GM06990 (cell line): ENCODE measurements around the gene RAI14.

Experiments
- DNase-seq: peaks from one replicate; pipeline ENCODE4 v3.0.0-alpha.2; 2011; ENCODE audit not compliant: insufficient read length; ENCODE audit errors: extremely low read depth
- H3K27me3 ChIP-seq: replicated peaks from 2 replicates; pipeline ENCODE4 v1.6.0; 2011; ENCODE audit warnings: low read length; ENCODE audit not compliant: control insufficient read depth, insufficient read depth
- H3K36me3 ChIP-seq: 2 replicates; pipeline ENCODE4 v1.5.1; 2011; ENCODE audit warnings: low read length; ENCODE audit not compliant: control insufficient read depth, insufficient read depth
- H3K4me3 ChIP-seq: replicated peaks from 2 replicates; pipeline ENCODE4 v1.5.1; 2011; ENCODE audit warnings: low read depth, mild to moderate bottlenecking, control low read depth, low read length
- TF ChIP-seq, protein P1 (sequence below): IDR thresholded peaks from 2 replicates; pipeline ENCODE4 v1.5.1; 2011; ENCODE audit warnings: low read length, control low read depth, mild to moderate bottlenecking, inconsistent platforms; ENCODE audit not compliant: insufficient read depth, poor library complexity, severe bottlenecking

RAI14 gene

DNA sequence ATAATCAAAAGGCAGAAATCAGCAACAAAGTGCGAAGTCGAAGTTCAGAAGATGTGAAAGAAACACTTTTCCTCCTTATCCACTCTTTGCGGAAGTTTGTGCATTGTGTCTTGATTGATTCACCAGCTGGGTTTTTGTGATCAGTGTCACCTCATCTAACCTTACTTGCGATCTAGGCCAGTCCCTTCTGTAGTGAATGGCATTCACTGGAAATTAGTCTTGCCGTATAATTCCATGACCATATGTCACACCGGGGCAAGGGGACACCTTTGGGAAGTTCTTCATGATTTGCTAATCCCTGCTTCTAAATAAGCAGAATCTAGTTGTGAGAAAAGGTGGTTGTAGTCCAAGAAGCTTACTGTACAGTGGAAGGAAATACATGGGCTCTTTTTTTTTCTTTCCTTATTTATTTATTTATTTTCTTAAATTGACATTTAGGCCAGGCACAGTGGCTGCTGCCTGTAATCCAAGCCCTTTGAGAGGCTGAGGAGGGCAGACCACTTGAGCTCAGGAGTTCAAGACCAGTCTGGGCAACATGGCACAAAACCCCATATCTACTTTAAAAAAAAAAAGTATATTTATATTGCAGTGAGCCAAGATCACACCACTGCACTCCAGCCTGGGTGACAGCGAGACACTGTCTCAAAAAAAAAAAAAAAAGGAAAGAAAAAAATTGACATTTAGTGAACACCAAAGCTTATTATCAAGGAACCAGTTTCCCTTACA lies 7.8 kb downstream of the RAI14 start:
- Histone ChIP-seq H3K27me3 (no peaks in the 10 kb centered on the region), H3K4me3 (no peak overlapping the region), H3K36me3 (no peaks in the 10 kb centered on the region)
- no peak for DNase-seq
- TF ChIP-seq, protein P1, sequence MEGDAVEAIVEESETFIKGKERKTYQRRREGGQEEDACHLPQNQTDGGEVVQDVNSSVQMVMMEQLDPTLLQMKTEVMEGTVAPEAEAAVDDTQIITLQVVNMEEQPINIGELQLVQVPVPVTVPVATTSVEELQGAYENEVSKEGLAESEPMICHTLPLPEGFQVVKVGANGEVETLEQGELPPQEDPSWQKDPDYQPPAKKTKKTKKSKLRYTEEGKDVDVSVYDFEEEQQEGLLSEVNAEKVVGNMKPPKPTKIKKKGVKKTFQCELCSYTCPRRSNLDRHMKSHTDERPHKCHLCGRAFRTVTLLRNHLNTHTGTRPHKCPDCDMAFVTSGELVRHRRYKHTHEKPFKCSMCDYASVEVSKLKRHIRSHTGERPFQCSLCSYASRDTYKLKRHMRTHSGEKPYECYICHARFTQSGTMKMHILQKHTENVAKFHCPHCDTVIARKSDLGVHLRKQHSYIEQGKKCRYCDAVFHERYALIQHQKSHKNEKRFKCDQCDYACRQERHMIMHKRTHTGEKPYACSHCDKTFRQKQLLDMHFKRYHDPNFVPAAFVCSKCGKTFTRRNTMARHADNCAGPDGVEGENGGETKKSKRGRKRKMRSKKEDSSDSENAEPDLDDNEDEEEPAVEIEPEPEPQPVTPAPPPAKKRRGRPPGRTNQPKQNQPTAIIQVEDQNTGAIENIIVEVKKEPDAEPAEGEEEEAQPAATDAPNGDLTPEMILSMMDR, result no peak

DNA sequence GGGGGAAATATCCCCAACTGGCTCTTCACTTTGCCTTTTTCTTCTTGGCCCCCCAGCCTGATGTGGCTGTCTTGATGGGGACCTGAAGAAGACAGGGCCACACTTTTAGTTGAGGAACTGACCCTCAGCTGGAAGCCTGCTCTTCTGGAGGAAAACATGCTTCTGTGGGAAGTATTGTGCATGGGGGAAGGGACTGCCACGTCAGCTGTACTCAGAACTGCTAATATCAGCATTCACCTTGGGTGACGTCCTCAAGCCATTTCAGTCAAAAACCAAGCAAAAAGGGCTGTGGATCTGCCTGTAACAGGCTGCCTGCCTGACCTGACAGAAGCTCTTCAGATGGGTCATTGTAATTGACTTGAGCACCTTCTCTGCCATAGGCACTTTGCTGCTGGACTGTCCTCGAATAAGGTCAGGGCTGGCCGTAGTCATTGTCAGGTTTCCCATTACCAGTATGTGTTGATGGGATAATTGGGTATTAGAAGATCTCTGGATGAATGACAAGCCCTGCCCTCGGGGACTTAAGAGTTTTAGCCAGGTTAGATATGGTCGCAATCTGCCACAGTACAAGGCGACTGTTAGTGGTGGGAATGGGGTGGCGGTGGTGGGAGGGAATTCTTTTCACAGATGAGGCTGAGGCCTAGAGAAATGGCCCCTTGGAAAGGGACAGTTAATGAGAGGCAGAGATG lies 10.4 kb downstream of the RAI14 start:
- DNase-seq, result no peak
- Histone ChIP-seq H3K4me3 (no peak overlapping the region), H3K36me3 (no peaks in the 10 kb centered on the region), H3K27me3 (no peaks in the 10 kb centered on the region)
- TF ChIP-seq, protein P1, result no peak

DNA sequence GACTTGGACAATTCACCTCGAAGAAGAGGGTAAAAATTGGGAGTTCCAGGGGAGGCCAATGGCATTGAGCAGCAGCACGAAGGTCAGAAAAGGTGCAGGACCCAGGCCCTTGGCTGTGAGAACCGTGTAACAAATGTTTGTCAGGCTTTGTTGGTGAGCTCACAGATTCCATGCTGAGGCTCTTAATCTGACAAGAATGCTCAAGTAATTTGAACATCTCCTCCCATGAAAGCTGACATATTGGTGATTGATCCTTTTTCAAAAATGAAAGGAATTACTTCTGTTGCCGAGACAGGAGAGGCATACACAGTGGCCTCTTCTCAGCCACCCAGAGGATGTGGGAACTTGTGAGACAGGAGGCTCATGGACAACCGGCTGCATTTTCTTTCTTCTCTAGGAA lies 11.6 kb downstream of the RAI14 start:
- no peaks in the 10 kb centered on the region for H3K36me3 ChIP-seq

DNA sequence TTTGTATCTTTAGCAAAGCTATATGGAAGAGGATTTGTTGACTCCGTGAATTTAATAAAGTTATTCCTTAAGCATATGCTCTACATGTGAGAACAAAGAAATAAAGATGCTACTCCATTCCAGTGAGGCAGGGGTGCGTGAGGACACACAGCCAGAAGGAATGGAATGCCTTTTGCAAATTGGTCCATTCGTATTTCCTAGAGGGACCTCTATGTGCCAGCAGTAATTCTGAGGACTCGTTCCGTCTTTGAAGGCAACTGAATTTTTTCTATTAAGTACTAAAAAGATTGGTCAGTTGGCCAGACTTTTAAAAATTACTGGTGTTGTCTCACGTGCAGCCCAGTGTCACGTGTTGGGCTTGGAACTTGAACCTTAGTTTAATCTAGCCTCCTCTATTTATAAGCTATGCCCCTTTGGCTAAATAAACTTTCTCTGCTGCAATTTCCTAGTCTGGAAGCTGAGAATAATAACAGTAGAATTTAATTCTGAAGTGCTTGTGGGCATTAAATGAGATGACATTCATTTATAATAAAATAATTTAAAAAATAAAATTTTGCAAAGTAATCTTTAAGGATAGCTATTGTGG lies 13.9 kb downstream of the RAI14 start:
- no peak for DNase-seq
- no peaks in the 10 kb centered on the region for H3K36me3 ChIP-seq
- TF ChIP-seq, protein P1, result no peak
- no peaks in the 10 kb centered on the region for H3K27me3 ChIP-seq
- H3K4me3 ChIP-seq, result no peak overlapping the region

More for the DNA sequence above, 11.6 kb downstream of the RAI14 start:
- no peak for DNase-seq
- Histone ChIP-seq H3K27me3 (no peaks in the 10 kb centered on the region), H3K4me3 (no peak overlapping the region)
- TF ChIP-seq, protein P1, result no peak

DNA sequence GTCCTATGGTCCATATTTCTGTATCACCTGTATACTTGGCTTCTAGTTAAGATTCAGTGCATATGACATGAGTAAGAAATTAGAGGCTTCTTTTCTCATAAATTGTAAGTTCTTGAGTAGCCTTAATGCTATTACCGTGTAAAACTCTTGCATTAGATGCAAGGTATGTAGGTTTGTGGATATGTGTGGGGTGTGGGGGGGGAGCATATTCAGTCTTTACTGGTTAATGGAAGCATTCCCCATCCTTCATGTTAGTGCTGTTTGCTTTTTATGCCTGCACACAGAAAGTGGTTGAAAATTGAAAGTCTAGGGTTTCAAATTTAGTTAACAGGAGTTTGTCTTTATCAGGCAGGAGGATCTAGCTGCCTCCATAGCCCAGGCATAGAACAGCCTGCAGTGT lies 16.1 kb downstream of the RAI14 start:
- TF ChIP-seq, protein P1, result no peak
- no peak overlapping the region for H3K4me3 ChIP-seq
- H3K27me3 ChIP-seq, result no peaks in the 10 kb centered on the region
- H3K36me3 ChIP-seq, result no peaks in the 10 kb centered on the region
- DNase-seq, result no peak
